ENCODE data around the gene MYO5B.

The MYO5B gene

DNA sequence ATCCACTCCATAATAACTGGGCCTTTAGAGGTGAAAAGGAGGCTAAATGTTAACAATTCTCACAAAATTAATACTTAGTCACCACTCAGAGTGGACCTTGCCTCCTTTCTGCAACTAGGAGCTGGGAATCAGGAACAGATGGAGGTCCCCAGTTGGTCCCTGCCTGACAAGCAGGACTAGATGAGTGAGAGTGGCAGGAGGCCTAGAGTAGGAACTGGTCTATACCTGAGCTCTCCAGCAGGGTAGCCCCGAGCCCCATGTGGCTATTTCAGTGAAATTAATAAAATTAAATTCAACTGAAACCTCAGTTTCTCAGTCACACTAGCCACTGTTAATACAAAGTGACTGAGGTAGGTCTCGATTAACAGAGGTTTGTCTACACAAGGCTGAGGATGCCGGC is 150.5 kb downstream of the MYO5B start:
- Mint-ChIP-seq H3K9me3 (no peaks in the 10 kb centered on the region), H3K4me1 (ENCODE audit: low read depth) (no peaks in the 10 kb centered on the region), H3K4me3 (no peak overlapping the region), H3K36me3 (ENCODE audit: low read depth) (no peaks in the 10 kb centered on the region), H3K27me3 (ENCODE audit: low read depth) (peaks cover 13% of the 10 kb centered on the region), H3K27ac (no peak overlapping the region)
- DNase-seq (ENCODE audit: low spot score) = no peak

DNA sequence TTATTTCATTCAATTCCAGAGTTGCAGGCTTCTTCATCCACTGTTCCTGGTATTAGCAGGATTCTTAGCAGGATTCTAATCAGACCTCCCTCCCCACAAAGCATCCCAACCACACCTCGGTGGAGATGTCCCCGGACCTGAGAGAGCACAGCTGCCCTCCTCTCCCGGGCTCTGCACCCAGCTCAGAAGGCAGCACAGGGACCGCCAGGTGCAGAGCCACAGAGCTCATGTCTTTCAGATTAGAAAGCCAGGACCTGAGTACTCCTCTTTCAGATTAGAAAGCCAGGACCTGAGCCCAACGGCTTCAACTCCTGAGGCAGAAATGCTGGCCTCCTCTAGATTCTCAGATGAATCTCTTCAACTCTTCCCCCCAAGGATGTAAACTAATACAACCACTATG is 152.3 kb downstream of the MYO5B start:
- H3K36me3 Mint-ChIP-seq (ENCODE audit: low read depth) = no peaks in the 10 kb centered on the region
- DNase-seq (ENCODE audit: low spot score) = no peak
- H3K27me3 Mint-ChIP-seq (ENCODE audit: low read depth) = peaks cover 16% of the 10 kb centered on the region
- no peaks in the 10 kb centered on the region for H3K9me3 Mint-ChIP-seq
- H3K4me3 Mint-ChIP-seq = no peak overlapping the region
- no peaks in the 10 kb centered on the region for H3K4me1 Mint-ChIP-seq (ENCODE audit: low read depth)
- H3K27ac Mint-ChIP-seq = no peak overlapping the region

DNA sequence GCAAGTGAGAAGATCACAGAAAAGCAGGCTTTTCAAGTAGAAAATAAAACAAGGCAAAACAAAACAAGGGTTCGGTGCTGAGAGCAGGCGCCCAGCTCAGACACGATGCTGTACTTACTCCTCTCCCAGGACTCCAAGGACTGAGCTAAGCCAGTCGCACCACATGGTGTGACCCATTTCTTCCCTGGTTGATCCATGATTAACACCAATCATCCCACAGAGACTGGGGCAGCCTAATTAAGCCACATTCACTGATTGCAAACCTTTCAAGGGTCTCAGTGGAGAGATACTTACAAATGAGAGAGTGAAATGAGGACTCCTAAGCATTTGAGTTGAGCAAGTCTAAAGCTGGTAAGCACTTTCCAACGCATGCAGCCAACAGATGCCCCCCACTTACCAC is 155.2 kb downstream of the MYO5B start:
- DNase-seq (ENCODE audit: low spot score) = no peak
- Mint-ChIP-seq H3K36me3 (ENCODE audit: low read depth) (no peaks in the 10 kb centered on the region), H3K9me3 (no peaks in the 10 kb centered on the region), H3K4me3 (no peak overlapping the region), H3K27me3 (ENCODE audit: low read depth) (peaks cover 17% of the 10 kb centered on the region), H3K27ac (no peak overlapping the region), H3K4me1 (ENCODE audit: low read depth) (no peaks in the 10 kb centered on the region)

DNA sequence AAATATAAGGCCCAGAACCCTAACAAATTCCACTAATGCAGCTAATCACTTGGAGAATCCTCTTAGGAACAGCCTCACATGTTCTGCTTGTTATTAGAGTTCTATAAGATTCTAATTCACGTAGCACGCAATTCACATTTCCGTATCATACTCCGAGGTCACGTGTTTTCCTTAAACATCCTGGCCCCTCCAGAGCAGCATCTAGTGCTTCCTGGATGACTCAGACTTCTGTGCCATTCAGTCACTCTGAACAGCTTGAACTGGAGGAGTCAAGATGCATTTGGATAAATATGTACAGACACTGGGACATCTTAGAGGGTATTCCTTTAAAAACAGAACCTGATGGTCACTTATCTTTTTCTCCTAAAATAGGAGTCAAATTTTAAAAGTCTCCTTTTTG is 156.5 kb downstream of the MYO5B start:
- no peak overlapping the region for H3K4me3 Mint-ChIP-seq
- no peak for DNase-seq (ENCODE audit: low spot score)
- H3K9me3 Mint-ChIP-seq = no peaks in the 10 kb centered on the region
- H3K27ac Mint-ChIP-seq = no peak overlapping the region
- peaks cover 14% of the 10 kb centered on the region for H3K27me3 Mint-ChIP-seq (ENCODE audit: low read depth)
- H3K36me3 Mint-ChIP-seq (ENCODE audit: low read depth) = no peaks in the 10 kb centered on the region
- no peaks in the 10 kb centered on the region for H3K4me1 Mint-ChIP-seq (ENCODE audit: low read depth)

DNA sequence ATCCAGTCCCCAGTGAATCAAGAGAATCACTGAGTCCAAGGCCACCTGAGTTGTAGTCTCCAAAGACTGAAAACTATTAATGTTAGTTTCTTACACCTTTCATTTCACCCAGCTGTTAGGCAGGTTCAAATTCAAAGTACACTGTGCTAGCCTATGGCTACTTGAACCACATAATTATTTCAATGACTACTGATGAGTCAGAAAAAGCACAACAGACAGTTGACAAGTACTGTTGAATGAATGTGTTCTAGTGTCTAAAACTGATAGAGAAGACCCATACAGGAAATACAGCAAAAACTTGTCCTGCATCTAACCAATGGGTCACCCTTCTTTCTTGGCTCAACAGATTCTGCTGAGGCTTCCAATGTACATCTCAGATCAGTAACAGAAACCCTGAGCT is 160.9 kb downstream of the MYO5B start:
- H3K9me3 Mint-ChIP-seq = no peaks in the 10 kb centered on the region

DNA sequence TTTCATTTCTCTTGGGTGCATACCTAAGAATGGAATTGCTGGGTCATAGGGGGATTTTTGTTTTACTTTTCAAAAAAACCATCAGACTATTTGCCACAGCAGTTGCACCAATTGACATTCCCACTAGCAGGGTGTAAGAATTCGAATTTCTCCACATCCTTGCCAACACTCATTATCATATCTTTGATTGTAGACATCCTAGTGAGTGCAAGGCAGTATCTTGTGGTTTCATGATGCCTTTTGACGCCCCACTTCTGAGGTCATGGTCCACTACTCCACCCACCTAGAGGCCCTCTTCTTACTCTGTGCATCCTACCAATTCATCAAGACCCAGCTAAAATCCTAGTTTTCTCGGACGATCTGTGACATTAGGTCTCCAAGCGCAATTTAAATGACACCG is 161.9 kb downstream of the MYO5B start:
- Mint-ChIP-seq H3K27ac (no peak overlapping the region), H3K27me3 (ENCODE audit: low read depth) (peaks cover 17% of the 10 kb centered on the region), H3K36me3 (ENCODE audit: low read depth) (no peaks in the 10 kb centered on the region), H3K9me3 (no peaks in the 10 kb centered on the region), H3K4me1 (ENCODE audit: low read depth) (no peaks in the 10 kb centered on the region), H3K4me3 (no peak overlapping the region)
- no peak for DNase-seq (ENCODE audit: low spot score)

More for the DNA sequence above, 160.9 kb downstream of the MYO5B start:
- H3K36me3 Mint-ChIP-seq (ENCODE audit: low read depth) = no peaks in the 10 kb centered on the region
- no peak overlapping the region for H3K27ac Mint-ChIP-seq
- H3K4me3 Mint-ChIP-seq = no peak overlapping the region
- no peaks in the 10 kb centered on the region for H3K4me1 Mint-ChIP-seq (ENCODE audit: low read depth)
- DNase-seq (ENCODE audit: low spot score) = no peak
- H3K27me3 Mint-ChIP-seq (ENCODE audit: low read depth) = peaks cover 17% of the 10 kb centered on the region

DNA sequence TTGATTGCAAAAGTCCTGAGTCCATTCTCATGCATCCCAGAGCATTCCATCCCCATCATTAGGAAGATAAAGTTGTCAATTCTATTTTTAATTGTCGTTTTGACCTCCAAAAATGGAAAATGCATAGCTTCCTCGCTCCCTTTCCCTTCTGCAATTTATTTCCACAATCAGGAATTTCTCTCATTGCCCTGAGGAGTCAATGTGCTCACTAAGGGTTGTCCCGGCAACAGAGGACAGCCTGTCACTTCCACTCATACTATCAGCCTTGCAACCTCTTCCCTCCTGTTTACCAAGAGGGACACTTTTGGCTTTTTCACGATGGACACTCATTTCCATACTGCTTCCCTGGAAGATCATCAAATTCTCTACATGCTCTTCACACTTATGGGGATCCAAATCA is 164.8 kb downstream of the MYO5B start:
- Mint-ChIP-seq H3K27ac (no peak overlapping the region), H3K27me3 (ENCODE audit: low read depth) (peaks cover 13% of the 10 kb centered on the region), H3K4me3 (no peak overlapping the region), H3K9me3 (no peaks in the 10 kb centered on the region), H3K36me3 (ENCODE audit: low read depth) (no peaks in the 10 kb centered on the region), H3K4me1 (ENCODE audit: low read depth) (no peaks in the 10 kb centered on the region)
- no peak for DNase-seq (ENCODE audit: low spot score)

DNA sequence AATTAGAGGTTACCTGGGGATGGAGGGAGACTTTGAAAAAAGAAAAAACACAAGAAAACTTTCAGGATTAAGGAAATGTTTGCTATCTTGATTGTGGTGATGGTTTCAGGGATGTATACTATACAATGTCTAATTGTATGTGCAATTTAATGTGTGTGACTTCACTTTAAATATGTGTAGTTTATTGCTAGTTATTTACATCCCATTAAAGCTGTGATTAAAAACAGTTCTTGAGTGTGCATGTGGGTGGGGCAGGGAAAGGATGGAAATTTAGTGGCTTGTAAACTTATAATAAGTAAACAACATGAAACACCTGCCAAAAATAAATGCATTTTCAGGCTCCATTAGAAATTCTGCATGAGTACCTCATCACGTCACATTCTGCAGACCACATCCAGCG is 167.0 kb downstream of the MYO5B start:
- no peak overlapping the region for H3K4me3 Mint-ChIP-seq

DNA sequence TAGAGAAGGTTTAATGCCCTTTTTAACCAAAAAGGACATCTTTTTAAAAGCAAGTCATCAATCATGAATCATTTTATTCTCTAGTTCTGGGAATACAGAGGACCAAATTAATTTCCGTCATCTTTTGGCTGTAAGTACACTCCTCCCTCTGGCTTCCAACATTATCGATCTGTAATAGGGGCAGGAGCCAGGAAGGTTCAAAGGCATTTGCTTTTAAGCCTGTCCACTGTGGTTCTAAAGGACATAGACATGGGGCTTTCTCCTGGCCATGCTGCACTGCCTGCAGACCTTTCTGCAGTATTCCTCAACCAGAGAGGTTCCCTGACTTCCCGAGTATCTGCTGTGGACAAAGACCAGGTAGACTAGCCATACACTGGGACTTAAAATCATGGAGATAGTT is 170.5 kb downstream of the MYO5B start:
- no peak for DNase-seq (ENCODE audit: low spot score)
- no peaks in the 10 kb centered on the region for H3K4me1 Mint-ChIP-seq (ENCODE audit: low read depth)
- H3K27me3 Mint-ChIP-seq (ENCODE audit: low read depth) = peaks cover 19% of the 10 kb centered on the region
- H3K9me3 Mint-ChIP-seq = no peaks in the 10 kb centered on the region
- no peak overlapping the region for H3K4me3 Mint-ChIP-seq
- H3K36me3 Mint-ChIP-seq (ENCODE audit: low read depth) = no peaks in the 10 kb centered on the region
- no peak overlapping the region for H3K27ac Mint-ChIP-seq

More for the DNA sequence above, 167.0 kb downstream of the MYO5B start:
- Mint-ChIP-seq H3K27me3 (ENCODE audit: low read depth) (peaks cover 16% of the 10 kb centered on the region), H3K27ac (no peak overlapping the region), H3K36me3 (ENCODE audit: low read depth) (no peaks in the 10 kb centered on the region), H3K4me1 (ENCODE audit: low read depth) (no peaks in the 10 kb centered on the region), H3K9me3 (no peaks in the 10 kb centered on the region)
- DNase-seq (ENCODE audit: low spot score) = no peak

DNA sequence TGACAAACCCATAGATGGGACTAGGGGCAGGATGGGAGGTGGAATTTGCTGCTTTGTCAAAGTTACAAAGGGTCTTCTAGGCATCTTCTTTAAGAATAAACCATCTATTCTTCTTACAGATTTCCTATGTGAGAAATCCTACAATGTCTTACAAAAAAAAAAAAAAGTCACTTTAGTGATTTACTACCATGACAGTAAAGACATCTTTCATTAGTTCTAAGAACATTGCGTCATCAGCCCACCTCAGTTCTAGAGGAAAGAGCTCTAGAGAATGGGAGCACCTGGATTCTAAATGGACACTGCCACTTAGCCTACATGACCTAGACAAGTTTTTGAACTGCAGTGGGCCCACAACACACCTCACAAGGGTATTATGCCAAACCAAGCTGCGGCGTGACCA is 172.0 kb downstream of the MYO5B start:
- Mint-ChIP-seq H3K4me1 (ENCODE audit: low read depth) (no peaks in the 10 kb centered on the region), H3K27ac (no peak overlapping the region), H3K27me3 (ENCODE audit: low read depth) (peaks cover 19% of the 10 kb centered on the region), H3K4me3 (no peak overlapping the region), H3K9me3 (no peaks in the 10 kb centered on the region), H3K36me3 (ENCODE audit: low read depth) (no peaks in the 10 kb centered on the region)
- DNase-seq (ENCODE audit: low spot score) = no peak

DNA sequence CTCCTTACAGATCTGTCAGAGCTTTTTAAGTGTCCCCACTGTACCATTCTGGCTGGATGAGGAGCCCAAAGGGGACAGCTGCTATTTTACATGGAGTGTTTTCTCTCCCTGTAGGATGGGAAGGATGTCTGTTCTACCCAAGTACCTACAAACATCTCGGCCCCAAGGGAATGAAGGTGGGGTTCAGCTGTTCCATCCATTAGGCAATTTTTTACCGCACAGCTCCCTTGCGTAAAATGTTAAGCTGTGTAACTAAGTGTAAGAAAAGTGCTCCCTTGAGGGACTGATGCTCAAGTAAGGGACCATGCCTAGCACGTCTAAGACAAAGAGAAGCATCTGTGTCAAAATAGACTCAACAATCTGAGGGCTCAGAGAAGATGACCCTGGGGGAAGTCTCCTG is 180.3 kb downstream of the MYO5B start:
- no peaks in the 10 kb centered on the region for H3K4me1 Mint-ChIP-seq (ENCODE audit: low read depth)
- H3K27ac Mint-ChIP-seq = no peak overlapping the region
- H3K4me3 Mint-ChIP-seq = no peak overlapping the region
- no peaks in the 10 kb centered on the region for H3K9me3 Mint-ChIP-seq
- peaks cover 22% of the 10 kb centered on the region for H3K27me3 Mint-ChIP-seq (ENCODE audit: low read depth)
- no peaks in the 10 kb centered on the region for H3K36me3 Mint-ChIP-seq (ENCODE audit: low read depth)
- no peak for DNase-seq (ENCODE audit: low spot score)

DNA sequence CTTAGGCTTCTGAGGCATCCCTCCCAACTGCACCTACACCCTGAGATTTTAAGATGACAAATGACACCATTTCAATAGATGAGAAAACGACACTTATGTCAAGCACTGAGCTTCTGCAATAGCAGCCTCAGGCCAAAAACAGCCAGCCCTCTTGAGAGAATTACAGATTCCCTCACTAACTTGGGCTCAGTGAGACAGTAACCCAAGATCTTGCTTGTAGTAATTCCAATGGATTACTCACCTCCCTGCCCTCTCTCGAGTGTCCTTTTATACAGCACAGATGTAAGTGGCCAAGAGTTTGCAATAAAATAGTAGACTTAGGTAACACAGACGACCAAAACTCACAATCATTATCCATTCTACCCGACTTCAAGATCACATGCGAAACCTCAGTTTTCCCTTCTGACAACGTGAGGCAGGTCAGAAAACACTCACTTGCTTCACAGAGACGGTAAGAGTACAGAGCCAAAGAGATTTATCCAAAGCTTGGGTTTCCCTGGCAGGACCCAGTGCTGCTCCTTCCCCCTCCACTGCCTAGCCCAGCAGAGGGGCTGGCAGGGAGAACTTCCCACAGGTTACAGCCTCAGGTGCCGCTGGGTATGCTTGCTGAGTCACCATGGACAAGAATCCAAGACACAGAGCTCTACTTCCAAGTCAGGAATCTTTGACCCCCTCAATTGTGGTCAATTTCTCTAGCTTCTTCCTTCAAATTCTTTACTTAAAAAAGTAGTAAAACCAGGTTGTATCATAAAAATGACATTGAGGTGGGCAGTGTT is 181.4 kb downstream of the MYO5B start:
- DNase-seq (ENCODE audit: low spot score) = no peak
- Mint-ChIP-seq H3K9me3 (no peaks in the 10 kb centered on the region), H3K4me1 (ENCODE audit: low read depth) (no peaks in the 10 kb centered on the region), H3K27me3 (ENCODE audit: low read depth) (peaks cover 19% of the 10 kb centered on the region), H3K4me3 (no peak overlapping the region), H3K27ac (no peak overlapping the region), H3K36me3 (ENCODE audit: low read depth) (no peaks in the 10 kb centered on the region)

DNA sequence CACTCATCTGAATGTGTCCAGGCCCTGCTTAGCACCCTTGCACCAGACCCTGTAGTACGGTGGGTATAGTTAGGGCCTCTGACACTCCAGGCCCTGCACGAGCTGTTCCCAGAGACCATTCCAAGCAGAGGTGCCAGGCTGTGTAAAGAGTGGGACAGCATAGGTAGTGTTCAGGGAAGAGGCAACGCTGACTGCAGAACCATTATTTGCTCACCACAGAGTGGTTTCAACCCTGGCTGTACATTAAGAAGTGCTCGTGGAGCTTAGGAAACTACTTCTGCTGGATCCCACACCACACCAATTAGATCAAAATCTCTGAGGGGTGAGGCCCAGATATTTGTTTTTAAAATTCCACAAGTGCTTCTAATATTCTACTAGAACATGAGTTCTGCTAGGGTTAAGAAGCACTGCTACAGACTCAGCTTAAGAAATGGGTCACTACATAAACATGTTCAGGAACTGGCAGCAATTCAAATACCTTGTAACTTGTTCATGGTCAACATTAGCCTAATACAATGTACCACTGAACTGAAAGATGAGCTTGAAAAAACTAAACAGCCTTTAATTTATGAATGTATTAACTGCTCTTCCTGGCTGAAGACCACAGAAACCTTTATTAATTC is 183.0 kb downstream of the MYO5B start:
- H3K4me3 Mint-ChIP-seq = no peak overlapping the region
- H3K27me3 Mint-ChIP-seq (ENCODE audit: low read depth) = peaks cover 21% of the 10 kb centered on the region
- H3K4me1 Mint-ChIP-seq (ENCODE audit: low read depth) = no peaks in the 10 kb centered on the region
- H3K9me3 Mint-ChIP-seq = no peaks in the 10 kb centered on the region
- no peak for DNase-seq (ENCODE audit: low spot score)
- H3K36me3 Mint-ChIP-seq (ENCODE audit: low read depth) = no peaks in the 10 kb centered on the region
- no peak overlapping the region for H3K27ac Mint-ChIP-seq

DNA sequence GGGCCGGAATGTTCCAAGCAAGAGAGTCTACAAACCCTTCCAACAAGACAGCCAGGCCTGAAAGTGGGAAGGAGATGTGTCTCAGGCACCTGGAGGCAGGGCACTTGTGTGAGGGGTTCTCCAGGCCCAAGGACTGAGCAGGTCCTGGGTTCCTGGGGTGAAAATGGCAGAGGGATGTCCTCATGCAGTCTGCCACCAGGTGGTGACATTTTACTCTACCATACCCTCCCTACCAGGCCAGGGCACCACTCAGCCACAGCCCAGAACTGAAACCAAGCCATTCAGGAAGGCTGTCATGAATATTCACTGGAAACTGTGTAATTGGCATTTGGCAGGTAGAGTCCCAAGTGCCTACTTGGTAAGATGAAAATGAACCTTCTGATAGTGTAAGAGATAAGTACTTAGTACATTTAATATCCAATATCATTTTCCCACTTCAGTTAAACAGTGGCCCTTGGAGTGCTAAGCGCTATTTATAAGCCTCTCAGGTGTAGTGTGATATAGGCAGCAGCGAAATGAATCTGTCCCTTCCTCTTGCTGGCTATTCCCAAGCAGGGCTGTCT is 185.1 kb downstream of the MYO5B start:
- Mint-ChIP-seq H3K27ac (no peak overlapping the region), H3K27me3 (ENCODE audit: low read depth) (peaks cover 15% of the 10 kb centered on the region)
- peak; percentile 10 for DNase-seq (ENCODE audit: low spot score)

More for the DNA sequence above, 185.1 kb downstream of the MYO5B start:
- Mint-ChIP-seq H3K9me3 (no peaks in the 10 kb centered on the region), H3K4me3 (no peak overlapping the region), H3K4me1 (ENCODE audit: low read depth) (no peaks in the 10 kb centered on the region), H3K36me3 (ENCODE audit: low read depth) (no peaks in the 10 kb centered on the region)
